ENCODE measurements around the gene ZPBP2. TPM values are rescaled to one million over a fixed set of nuclear protein-coding genes. Genes with fewer than 3 reads are reported as not detected.
A peak's percentile ranks its signal among the peaks of the same experiment; 100 is the strongest.

ZPBP2 gene
- total and polyA plus RNA-seq, 9 of the 15 experiments (the other 6 are each of a cell fraction or from before 2014, with no cell fraction given), result not detected

GRCh38 chr17:39921323-39921722 is 53.3 kb downstream of the ZPBP2 start:
- TF ChIP-seq MCM2 (IDR thresholded peaks at IDR 0.05; ENCODE audit: low read depth) (no peak), L3MBTL2 (IDR thresholded peaks at IDR 0.05) (no peak), ZNF263 (CRISPR knock-in tag; IDR thresholded peaks at IDR 0.05; ENCODE audit: borderline replicate concordance) (no peak), ZNF395 (CRISPR knock-in tag; IDR thresholded peaks at IDR 0.05) (no peak), ELF1 (tag; IDR thresholded peaks at IDR 0.05) (no peak), ZBTB7A (IDR thresholded peaks at IDR 0.05; ENCODE audit: borderline replicate concordance, control insufficient read depth, low read depth, low read length) (no peak), CREB3 (tag; conservative IDR thresholded peaks at IDR 0.05; ENCODE audit: low read depth) (no peak), NFRKB (IDR thresholded peaks at IDR 0.05; ENCODE audit: low read depth) (no peak), E2F5 (CRISPR knock-in tag; IDR thresholded peaks at IDR 0.05) (no peak)
- WGBS (ENCODE audit: insufficient coverage, low coverage, missing lambda C conversion rate), result 82% methylated on average over 5 of the region's 5 CpGs
- DNase-seq (ENCODE audit: extremely low read depth in 1 of 4, low spot score in 3 of 4) (no peak), FAIRE-seq (no peak), ATAC-seq (no peak)
- Histone ChIP-seq H3K9me3 (replicated peaks; ENCODE audit: control insufficient read depth, insufficient read depth, low read depth, low read length) (no peaks in the 10 kb centered on the region), H3K27ac (ENCODE audit: extremely low read depth, low read depth, low read length) (no peak overlapping the region; the same call in 2 of the 3 replicates), H3K4me2 (ENCODE audit: insufficient read depth, low read length) (no peak overlapping the region), H3K4me1 (replicated peaks in 1 of 2; ENCODE audit: control insufficient read depth in 2 of 2, insufficient read depth in 2 of 2, low read length in 2 of 2) (peaks cover 14 to 30% of the 10 kb centered on the region in 2 experiments; a peak in 4 of 5 replicates), H4K20me1 (replicated peaks; ENCODE audit: control insufficient read depth, insufficient read depth, low read length) (0 out of 2 replicates have a peak, but pooled peaks cover 9% of the 10 kb centered on the region), H3K79me2 (ENCODE audit: control insufficient read depth, insufficient read depth, low read length) (peaks cover 24% of the 10 kb centered on the region), H2AFZ (ENCODE audit: low read depth, low read length) (no peak overlapping the region), H3K27me3 (ENCODE audit: control insufficient read depth in 2 of 2, insufficient read depth in 2 of 2, low read length in 2 of 2) (no peaks in the 10 kb centered on the region), H3K36me3 (ENCODE audit: control insufficient read depth, insufficient read depth, low read length) (peaks cover 45% of the 10 kb centered on the region; the same call in 2 of the 3 replicates), H3K9ac (ENCODE audit: insufficient read depth in 1 of 2, low read depth in 2 of 2, low read length in 2 of 2) (no peak overlapping the region), H3K4me3 (no peak overlapping the region), H3K9me1 (ENCODE audit: control insufficient read depth, insufficient read depth, low read length) (peaks cover 13% of the 10 kb centered on the region)
- intact Hi-C loops (cut with micrococcal nuclease) (no loop called here), in situ Hi-C loops (cut with MboI) (no loop called here)
- ChIA-PET POLR2A (interaction anchor here (0.6 kb wide), 1 partner anchor 716 kb away, joined by 4 read pairs; no protein-coding TSS in a partner anchor), CTCF (ENCODE audit: low intra/inter-chr PET ratio) (no interaction called here)
- TSS peak; percentile 71 for BruUV-seq (replicated peaks)

Measured in K562 (cell line).